Right renal cortex interstitium (tissue), 3 donors: Measurements from ENCODE around the gene ZHX3. TPM values are rescaled to one million over a fixed set of nuclear protein-coding genes. Genes with fewer than 3 reads are reported as not detected.

ENCODE experiments used
- DNase-seq, 3 donors: peaks; one replicate each; pipeline ENCODE4 v3.0.0-alpha.2; 2013; ENCODE audit warnings: low read depth in 3 of 3, low spot score in 2 of 3
- polyA plus RNA-seq, 3 donors: library from polyadenylated mRNA; unstranded; fragments of 120-200 nt; gene quantifications; one replicate each; pipeline ENCODE4 v1.2.1, GENCODE V29; 2013; ENCODE audit not compliant: insufficient read length in 3 of 3

ZHX3 gene
- polyA plus RNA-seq, 3 donors = 20.0 to 25.8 (median 24.3) TPM

GRCh38 chr20:41200446-41201202, 116.9 kb downstream of the ZHX3 start:
- no peak for DNase-seq

DNA sequence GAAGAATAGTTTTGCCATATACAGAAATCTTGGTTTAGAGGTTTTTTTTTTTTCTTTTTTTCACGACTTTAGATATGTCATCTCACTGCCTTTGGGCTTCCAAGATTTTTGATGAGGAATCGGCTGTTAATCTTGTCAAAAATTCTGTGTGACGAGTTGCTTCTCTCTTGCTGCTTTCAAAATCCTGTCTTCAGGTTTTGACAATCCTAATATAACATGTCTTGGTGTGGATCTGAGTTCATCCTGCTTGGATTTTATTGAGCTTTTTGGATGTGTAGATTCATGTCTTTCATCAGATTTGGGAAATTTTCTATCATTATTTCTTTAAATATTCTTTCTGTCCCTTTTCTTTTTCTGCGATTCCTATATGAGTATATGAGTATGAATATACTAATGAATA, 119.1 kb downstream of the ZHX3 start:
- no peak for DNase-seq

DNA sequence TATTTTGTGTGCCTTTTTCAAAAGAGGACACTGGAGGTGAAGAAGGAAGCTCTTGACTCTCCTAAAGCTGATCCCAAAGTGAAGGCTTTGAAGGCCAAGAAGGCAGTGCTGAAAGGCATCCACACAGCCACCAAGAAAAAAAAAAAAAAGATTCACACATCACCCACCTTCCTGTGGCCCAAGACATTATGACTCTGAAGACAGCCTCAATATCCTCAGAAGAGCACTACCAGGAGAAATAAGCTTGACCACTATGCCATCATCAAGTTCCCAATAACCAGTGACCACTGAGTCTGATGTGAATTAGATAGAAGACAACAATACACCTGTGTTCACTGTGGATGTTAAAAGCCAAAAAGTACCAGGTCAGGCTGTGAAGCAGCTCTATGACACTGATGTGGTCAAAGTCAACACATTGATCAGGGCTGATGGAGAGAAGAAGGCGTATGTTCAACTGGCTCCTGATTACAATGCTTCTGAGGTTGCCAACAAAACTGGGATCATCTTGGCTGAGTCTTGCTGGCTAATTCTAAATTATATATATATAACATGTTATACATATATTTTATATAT, 120.8 kb downstream of the ZHX3 start:
- DNase-seq = no peak

GRCh38 chr20:41192575-41192974, 125.0 kb downstream of the ZHX3 start:
- no peak for DNase-seq

DNA sequence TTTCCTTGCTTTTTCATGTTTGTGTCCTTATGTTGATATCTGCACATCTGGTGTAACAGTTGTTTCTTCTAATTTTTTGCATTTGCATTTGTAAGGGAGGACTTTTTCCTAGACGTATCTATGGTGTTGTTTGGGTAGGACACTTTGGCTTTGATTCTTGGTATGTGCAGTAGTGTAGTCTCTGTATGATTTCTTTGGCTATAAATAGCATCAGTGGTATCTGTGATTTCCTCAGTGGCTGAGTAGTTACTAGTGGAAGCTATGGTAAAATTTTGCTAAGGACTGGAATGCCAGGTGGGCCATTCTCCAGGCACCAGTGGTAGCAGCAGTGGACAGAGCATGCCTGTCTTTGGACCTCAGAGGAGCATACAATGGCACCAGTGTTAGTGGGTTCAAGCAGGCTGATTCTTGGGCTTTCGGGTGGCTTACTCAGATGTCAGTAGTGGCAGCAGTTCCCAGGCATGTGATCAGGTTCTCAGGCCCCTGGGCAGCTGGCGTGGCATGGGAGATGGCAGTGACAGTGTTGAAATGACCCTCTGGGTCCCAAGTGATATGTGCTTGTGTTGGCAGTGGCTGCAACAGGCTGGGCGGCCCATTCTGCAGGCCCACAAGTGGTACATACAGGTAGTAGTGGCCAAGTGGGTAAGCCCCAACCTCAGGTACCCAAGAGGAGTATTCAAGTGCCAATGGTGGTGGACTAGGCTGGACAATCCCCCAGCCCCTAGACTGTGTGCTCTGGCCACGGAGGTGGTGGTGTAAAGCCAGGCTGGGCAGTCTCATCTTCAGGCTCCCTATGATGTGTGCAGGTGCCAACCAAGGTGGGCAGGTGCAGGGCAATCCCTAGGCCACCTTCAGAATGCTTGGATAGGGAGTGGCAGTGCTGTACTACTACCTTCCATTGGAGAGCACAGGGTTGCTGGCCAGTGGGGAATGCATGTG, 125.7 kb downstream of the ZHX3 start:
- DNase-seq = no peak

- DNase-seq = no peak
Observed at GRCh38 chr20:41187668-41188067, 129.9 kb downstream of the ZHX3 start.

DNA sequence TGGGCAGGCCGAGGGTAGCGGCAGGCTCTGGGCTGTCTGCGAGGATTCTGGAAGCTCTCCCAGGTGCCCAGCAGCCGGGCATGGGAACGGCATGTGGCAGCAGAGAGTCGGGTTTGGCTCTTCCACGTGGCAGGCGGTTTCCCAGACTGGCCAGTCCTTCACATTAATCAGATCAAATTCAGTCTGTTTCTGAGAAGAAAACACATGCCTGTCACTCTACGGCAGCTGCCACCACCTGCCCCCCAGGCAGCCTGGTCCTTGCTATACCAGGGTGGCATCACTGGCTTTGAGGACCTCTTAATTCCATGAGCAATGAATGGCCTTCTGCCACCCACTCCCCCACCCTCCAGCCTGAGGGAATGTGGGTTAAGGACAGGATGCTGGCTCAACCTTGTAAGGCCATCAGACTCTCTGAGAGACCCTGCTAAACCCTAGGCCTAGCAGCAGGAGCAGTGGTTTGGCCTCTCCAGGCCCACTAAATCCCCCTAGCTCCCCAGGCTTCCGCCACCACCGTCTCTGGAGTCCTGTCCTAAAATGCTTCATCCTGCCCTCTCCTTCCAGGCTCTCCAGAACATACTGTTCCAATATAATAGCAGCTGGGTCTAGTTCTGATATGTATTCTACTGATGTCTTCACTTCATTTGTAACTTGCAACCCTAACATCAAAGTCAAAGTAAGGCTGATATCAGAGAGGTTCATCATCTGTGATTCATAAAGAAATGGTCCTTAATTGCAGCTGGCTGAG, 132.3 kb downstream of the ZHX3 start:
- DNase-seq = no peak

DNA sequence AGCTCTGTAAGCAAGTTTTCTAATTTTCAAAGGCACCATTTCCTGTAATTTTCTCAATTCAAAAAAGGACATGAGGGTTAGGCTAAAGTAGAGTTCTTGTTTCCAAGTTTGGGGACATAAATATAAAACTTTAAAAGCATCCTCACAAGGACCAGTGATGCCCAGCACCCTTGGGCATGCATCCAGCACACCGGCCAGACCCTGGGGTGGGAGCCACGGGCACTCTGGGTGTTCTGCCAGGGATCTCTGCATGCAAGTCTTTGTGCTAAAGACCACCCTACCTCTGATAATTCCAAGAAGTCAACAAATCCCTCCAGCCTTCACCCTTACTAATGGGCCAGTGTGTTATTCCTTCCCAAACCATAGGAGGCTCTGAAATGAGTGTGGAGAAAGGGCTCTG, 133.7 kb downstream of the ZHX3 start:
- no peak for DNase-seq

DNA sequence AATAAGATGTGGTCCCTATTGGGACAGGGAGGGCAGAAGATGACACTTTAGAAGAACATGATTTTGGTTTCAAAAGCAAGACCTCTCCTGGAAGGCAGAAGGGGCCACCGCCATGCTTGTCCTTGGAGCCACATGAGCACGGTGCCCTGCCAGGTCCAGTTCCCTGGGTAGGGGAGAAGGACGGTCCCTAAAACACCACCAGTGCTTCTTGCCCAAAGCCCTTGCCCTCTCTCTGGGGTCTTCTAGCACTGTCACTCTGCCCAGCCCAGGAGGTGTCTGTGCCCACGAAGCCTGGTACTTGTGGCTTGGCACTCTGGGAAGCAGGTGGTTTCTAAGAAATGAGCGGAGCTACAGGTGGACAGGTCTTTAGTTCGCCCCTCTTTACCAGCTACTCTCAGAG, 134.1 kb downstream of the ZHX3 start:
- DNase-seq = no peak

DNA sequence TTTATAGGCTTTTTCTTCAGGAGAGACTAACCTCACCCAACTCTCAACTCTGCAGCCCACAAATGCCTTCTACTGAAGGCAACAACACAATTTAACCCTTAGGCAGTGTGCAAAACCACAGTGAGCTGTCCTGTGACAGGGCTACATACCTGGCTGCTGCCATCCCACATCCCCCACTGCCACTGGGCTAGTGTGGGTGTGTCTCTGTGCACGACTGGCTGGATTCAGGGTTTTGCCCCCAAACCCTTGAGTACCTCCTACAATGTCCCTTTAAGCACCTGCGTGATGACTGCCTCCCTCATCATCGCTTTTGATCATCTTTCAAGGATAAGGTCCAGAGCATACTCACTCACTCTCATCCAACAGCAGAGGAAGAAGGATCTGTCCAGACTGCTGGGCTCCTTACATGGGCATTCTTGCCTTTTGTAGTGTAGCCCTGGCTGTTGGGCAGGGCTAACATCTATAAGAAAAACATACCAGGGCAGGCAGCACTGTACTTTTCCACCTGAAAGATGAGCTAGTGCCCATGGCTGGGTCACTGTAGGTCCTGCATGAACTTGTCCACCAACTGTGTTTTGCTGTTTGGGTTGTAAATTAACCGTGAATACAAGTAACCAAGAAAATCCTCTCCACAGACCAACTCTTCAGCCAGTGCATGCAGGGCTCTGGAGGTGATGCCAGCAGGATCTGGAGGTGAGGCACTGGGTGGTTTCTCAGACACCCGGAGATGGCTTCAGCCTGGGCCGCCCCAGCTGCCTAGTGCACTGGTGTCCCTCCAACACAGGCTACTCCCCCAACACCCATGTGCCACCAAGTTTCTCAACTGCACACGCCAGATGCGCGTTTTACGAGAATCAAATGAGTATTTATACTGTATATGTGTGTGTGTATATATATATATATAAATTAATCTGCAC, 135.0 kb downstream of the ZHX3 start:
- DNase-seq = no peak

GRCh38 chr20:41181567-41181966, 136.0 kb downstream of the ZHX3 start:
- no peak for DNase-seq

DNA sequence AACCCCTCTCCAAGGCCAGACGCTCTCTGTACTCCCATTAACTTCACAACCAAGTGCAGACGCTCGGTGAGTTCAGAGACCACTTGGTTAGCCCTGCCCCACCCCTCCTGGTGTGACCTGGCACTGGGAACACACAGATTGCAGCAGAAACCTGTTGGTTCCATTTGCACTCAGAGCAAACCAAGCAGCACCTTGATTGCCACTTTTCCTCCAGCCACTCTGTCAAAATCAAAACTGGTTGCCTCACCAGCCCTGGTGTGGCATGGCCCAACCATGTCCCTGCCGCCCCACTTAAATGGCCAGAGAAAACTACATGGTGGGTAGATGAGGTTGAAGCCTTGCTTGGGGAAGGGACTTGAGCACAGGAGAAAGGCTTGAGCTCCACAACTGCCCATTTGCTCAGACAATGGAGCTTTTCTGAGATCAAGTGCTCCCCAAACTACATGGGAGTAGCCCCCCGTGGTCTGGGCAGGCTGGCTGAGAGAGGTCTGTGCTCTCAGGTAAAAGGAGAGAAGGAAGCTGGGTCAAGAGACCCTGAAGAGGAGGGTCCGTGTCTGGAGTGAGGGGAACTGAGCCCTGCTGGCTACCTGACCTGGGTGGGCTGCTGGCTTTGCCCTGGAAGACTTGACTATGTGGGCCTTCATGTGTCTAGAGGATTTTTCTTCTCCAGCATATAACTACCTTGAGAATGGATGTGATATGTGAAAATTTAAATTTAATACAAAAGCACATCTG, 136.8 kb downstream of the ZHX3 start:
- no peak for DNase-seq

DNA sequence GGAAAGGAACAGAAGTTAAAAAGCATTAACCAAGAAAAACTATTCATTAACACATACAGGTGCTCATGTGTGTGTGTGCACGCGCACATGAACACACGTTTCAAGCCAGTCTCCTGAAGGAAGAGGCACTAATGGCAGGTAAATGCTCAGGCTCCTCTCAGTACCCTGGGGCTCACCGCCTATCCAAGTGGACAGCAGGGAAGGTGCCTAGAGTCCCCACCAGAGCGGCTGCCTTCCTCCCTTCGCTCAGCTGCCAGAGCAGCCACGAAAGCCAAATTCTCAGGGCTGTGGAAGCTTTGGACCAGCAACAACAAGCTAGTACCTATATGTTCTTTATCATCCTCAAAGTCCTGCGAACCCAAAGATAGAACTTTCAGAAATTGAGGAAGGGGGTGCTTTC, 137.6 kb downstream of the ZHX3 start:
- DNase-seq = no peak

- no peak for DNase-seq
Observed at GRCh38 chr20:41178904-41179432, 138.6 kb downstream of the ZHX3 start.

GRCh38 chr20:41178495-41178894, 139.0 kb downstream of the ZHX3 start:
- DNase-seq = no peak

DNA sequence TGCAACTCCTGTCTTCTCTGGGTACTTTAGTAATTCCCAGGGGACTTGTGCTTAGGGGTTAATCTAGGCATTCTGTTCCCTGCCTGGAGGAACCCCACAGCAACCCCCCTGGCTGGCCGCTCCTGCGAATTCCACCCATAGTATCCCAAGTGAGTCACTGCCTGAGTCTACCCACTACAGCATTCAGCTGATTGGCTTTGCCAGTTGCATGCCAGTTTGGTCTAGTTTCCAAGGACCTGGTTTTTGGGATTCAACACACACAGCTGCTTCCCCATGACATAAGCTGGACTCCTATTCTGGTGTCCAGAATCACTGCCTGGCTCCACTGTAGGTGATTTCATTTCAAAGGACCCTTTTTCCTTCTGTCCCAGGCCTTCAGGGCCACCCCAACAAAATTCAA, 139.9 kb downstream of the ZHX3 start:
- DNase-seq = no peak

DNA sequence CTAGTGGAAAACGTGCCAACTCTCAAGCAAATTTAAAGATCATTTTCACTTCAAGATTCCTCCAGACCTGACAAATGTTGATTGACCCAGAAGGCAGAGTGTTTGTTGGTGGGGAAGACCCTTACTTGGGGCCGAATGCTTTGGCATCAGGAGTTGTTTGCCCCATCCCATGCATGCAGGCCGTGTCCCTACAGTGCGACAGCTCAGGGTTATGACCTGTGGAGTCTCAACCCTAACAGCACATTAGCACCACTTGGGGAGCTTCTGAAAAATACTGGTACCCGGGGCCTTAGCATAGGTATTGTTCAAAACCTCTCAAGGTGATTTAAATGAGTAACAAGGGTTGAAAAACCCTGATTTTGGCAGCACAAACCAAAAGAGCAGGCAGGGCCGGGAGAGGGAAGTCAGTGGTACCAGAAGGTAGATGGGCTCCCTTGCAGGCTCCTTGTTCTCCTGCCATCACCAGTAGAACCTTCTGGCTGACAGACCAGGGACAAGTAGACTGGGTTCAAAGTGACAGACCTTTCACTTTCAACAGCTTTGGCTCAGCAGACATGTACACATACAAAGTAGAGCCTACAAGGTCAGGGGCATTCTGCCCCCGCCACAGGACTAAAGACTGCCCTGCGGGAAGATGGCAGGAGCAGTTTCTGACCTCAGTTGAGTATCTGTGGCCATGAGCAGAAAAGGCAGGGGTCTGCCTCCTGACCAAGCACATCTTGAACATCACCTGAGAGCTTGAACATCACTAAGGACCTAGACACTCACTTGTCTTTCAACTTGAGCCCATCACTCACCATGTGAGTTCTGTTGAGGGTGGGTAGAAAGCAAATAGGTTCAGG, 140.6 kb downstream of the ZHX3 start:
- DNase-seq = no peak

DNA sequence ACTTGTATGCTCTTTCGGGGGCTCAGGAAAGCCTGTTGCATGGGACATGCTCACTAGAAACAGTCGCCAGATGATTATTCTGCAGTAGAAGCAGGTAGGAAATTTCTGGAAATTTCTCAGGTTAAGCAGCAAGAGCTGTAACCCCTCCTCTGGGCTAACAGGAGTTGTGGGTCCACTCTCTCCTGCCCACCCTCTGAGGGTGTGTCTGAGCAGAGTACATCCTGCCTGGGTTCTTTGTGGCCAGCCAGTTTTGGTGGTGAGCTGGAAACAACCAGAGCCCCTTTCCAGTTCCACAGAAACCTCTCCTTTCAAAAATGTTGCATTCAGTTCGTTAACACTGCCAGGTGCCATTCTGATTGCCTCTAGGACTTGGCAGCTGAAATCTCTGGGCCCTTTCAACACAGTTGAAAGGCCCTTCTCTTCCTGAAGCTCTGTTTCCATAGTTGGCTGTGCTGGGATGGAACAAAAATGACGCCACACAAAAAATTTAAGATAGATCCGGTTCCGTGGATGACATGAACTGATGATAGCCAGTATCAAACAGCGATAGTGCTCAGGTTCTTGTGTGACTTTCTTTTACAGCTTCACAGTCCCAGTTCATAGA, 141.7 kb downstream of the ZHX3 start:
- no peak for DNase-seq
